SK-N-SH (cell line): Measurements from ENCODE around the gene FRMD5. TPM values are rescaled to one million over a fixed set of nuclear protein-coding genes. Genes with fewer than 3 reads are reported as not detected.

Experiments
- CTCF ChIA-PET: fragments of 300-600, 350-600 bp; formaldehyde crosslinking; extraction: SDS; loops from one replicate; lab custom pipeline; 2021; lab: Yijun Ruan, JAX
- POLR2A ChIA-PET: fragments of 350-600 bp; sonication (Branson Sonifier 250); formaldehyde crosslinking; extraction: SDS; loops from one replicate; lab custom pipeline; 2020; ENCODE audit warnings: antibody characterized with exemption, inconsistent platforms; lab: Yijun Ruan, JAX
- DNase-seq: peaks from one replicate; pipeline ENCODE4 v3.0.0; 2012
- H2AFZ ChIP-seq: fragments of 200-600 bp; sonication (generic); 2 replicates; pipeline ENCODE4 v1.8.1; 2016; ENCODE audit warnings: antibody characterized with exemption, mild to moderate bottlenecking, low read depth
- H3F3A ChIP-seq: fragments of 200-600 bp; sonication (generic); replicated peaks from 2 replicates; pipeline ENCODE3; 2016; ENCODE audit warnings: antibody characterized with exemption, mild to moderate bottlenecking; ENCODE audit not compliant: insufficient read depth
- H3K27ac ChIP-seq, 2 experiments: fragments of 200-500 bp in 1 of 2; fragments of 200-600 bp in 1 of 2; sonication (Bioruptor generic) in 1 of 2; sonication (generic), shearing (Covaris generic) in 1 of 2; 2 replicates each; pipeline versions ENCODE4 v1.5.1 to v1.6.1; 2014 to 2016; ENCODE audit warnings: low read depth in 2 of 2, inconsistent platforms in 1 of 2, low read length in 1 of 2, mild to moderate bottlenecking in 1 of 2, mixed read lengths in 1 of 2
- H3K27me3 ChIP-seq: fragments of 200-600 bp; sonication (generic), shearing (Covaris generic); 2 replicates; pipeline ENCODE4 v1.6.1; 2016; ENCODE audit warnings: mixed run types; ENCODE audit not compliant: insufficient read depth
- H3K36me3 ChIP-seq, 2 experiments: fragments of 200-500 bp in 1 of 2; fragments of 200-600 bp in 1 of 2; sonication (Bioruptor generic) in 1 of 2; sonication (generic) in 1 of 2; replicated peaks in 1 of 2; 2 replicates each; pipeline versions ENCODE3 to v1.5.1; 2014 to 2016; ENCODE audit warnings: low read length in 1 of 2, mild to moderate bottlenecking in 1 of 2; ENCODE audit not compliant: insufficient read depth in 2 of 2, control insufficient read depth in 1 of 2
- H3K4me1 ChIP-seq, 2 experiments: fragments of 200-500 bp in 1 of 2; fragments of 200-600 bp in 1 of 2; sonication (Bioruptor generic) in 1 of 2; sonication (generic), shearing (Covaris generic) in 1 of 2; 2 replicates each; pipeline versions ENCODE4 v1.5.1 to v1.6.1; 2014 to 2016; ENCODE audit warnings: low read depth in 1 of 2, low read length in 1 of 2, mixed run types in 1 of 2; ENCODE audit not compliant: insufficient read depth in 2 of 2, control insufficient read depth in 1 of 2
- H3K4me2 ChIP-seq: fragments of 200-600 bp; sonication (generic), shearing (Covaris generic); 2 replicates; pipeline ENCODE4 v1.6.1; 2017; ENCODE audit warnings: mixed run types
- H3K4me3 ChIP-seq, 2 experiments: fragments of 200-500 bp in 1 of 2; fragments of 200-600 bp in 1 of 2; sonication (Bioruptor generic) in 1 of 2; sonication (generic), shearing (Covaris generic) in 1 of 2; 2 replicates each; pipeline versions ENCODE4 v1.5.1 to v1.8.1; 2014 to 2016; ENCODE audit warnings: low read depth in 2 of 2, inconsistent platforms in 1 of 2, low read length in 1 of 2, mild to moderate bottlenecking in 1 of 2, mixed read lengths in 1 of 2, moderate library complexity in 1 of 2
- H3K79me2 ChIP-seq: fragments of 200-600 bp; sonication (generic); 2 replicates; pipeline ENCODE4 v1.8.1; 2017; ENCODE audit warnings: mild to moderate bottlenecking; ENCODE audit not compliant: insufficient read depth
- H3K9ac ChIP-seq: fragments of 200-600 bp; sonication (generic); 2 replicates; pipeline ENCODE4 v1.6.1; 2017; ENCODE audit warnings: mixed run types
- H3K9me2 ChIP-seq: fragments of 200-600 bp; sonication (generic); 2 replicates; pipeline ENCODE4 v1.6.1; 2017; ENCODE audit warnings: mixed run types
- H3K9me3 ChIP-seq: fragments of 200-600 bp; sonication (generic); 2 replicates; pipeline ENCODE4 v1.6.1; 2017; ENCODE audit warnings: mixed run types, mild to moderate bottlenecking, moderate library complexity
- H4K20me1 ChIP-seq: fragments of 200-600 bp; sonication (generic); 2 replicates; pipeline ENCODE4 v1.6.1; 2017; ENCODE audit warnings: mild to moderate bottlenecking, mixed run types; ENCODE audit not compliant: insufficient read depth
- ELF1 ChIP-seq: IDR thresholded peaks from 2 replicates; pipeline ENCODE4 v1.4.0; 2012
- EP300 ChIP-seq, 2 experiments: IDR thresholded peaks; 2 replicates each; pipeline versions ENCODE4 v1.4.0 to v1.6.1; 2012; ENCODE audit warnings: borderline replicate concordance in 1 of 2, low read depth in 1 of 2, low read length in 1 of 2
- EZH2phosphoT487 ChIP-seq: fragments of 200-600 bp; sonication (generic); IDR thresholded peaks from 2 replicates; pipeline ENCODE4 v1.6.1; 2017; ENCODE audit warnings: low read depth, mixed run types, mild to moderate bottlenecking, antibody characterized with exemption, moderate library complexity, borderline replicate concordance
- FOSL2 ChIP-seq: IDR thresholded peaks from 2 replicates; pipeline ENCODE4 v1.4.0; 2012; ENCODE audit warnings: low read depth, mild to moderate bottlenecking, moderate library complexity, borderline replicate concordance
- FOXJ3 ChIP-seq: sonication (generic); formaldehyde crosslinking; IDR thresholded peaks from 2 replicates; pipeline ENCODE4 v1.5.1; 2020; ENCODE audit warnings: mild to moderate bottlenecking, missing genetic modification reagents
- FOXM1 ChIP-seq: IDR thresholded peaks from 2 replicates; pipeline ENCODE4 v1.4.0; 2012; ENCODE audit warnings: low read depth, mild to moderate bottlenecking
- GABPA ChIP-seq: IDR thresholded peaks from 2 replicates; pipeline ENCODE4 v1.4.0; 2012; ENCODE audit warnings: low read depth, mild to moderate bottlenecking
- JUND ChIP-seq: IDR thresholded peaks from 2 replicates; pipeline ENCODE4 v1.4.0; 2012
- MAX ChIP-seq: IDR thresholded peaks from 2 replicates; pipeline ENCODE4 v1.4.0; 2012; ENCODE audit warnings: low read depth
- MEF2A ChIP-seq: IDR thresholded peaks from 2 replicates; pipeline ENCODE4 v1.4.0; 2012; ENCODE audit warnings: low read depth, borderline replicate concordance
- MXI1 ChIP-seq: IDR thresholded peaks from 2 replicates; pipeline ENCODE4 v1.6.1; 2012; ENCODE audit warnings: mild to moderate bottlenecking, low read depth, low read length, improper control_type of control experiment
- NFIC ChIP-seq: IDR thresholded peaks from 2 replicates; pipeline ENCODE4 v1.4.0; 2012; ENCODE audit warnings: borderline replicate concordance
- NRF1 ChIP-seq: IDR thresholded peaks from 2 replicates; pipeline ENCODE4 v1.6.1; 2012; ENCODE audit warnings: low read depth, mild to moderate bottlenecking, low read length
- PBX3 ChIP-seq: IDR thresholded peaks from 2 replicates; pipeline ENCODE4; 2012
- RCOR1 ChIP-seq: fragments of 150-350 bp; IDR thresholded peaks from 2 replicates; pipeline ENCODE4 v1.6.1; 2017; ENCODE audit warnings: antibody characterized with exemption, low read length
- REST ChIP-seq: IDR thresholded peaks from 2 replicates; pipeline ENCODE4 v1.6.1; 2012; ENCODE audit warnings: mild to moderate bottlenecking, low read depth, low read length, moderate library complexity
- RFX5 ChIP-seq: IDR thresholded peaks from 2 replicates; pipeline ENCODE4 v1.6.1; 2012; ENCODE audit warnings: mild to moderate bottlenecking, improper control_type of control experiment, low read length
- RXRA ChIP-seq: IDR thresholded peaks from 2 replicates; pipeline ENCODE4 v1.4.0; 2012; ENCODE audit warnings: low read depth, mild to moderate bottlenecking, borderline replicate concordance
- SIN3A ChIP-seq: IDR thresholded peaks from 2 replicates; pipeline ENCODE4 v1.6.1; 2012; ENCODE audit warnings: low read depth, mild to moderate bottlenecking, low read length, moderate library complexity, borderline replicate concordance
- SMC3 ChIP-seq: IDR thresholded peaks from 2 replicates; pipeline ENCODE4 v1.6.1; 2012; ENCODE audit warnings: low read depth, low read length, improper control_type of control experiment
- TAF1 ChIP-seq: IDR thresholded peaks from 2 replicates; pipeline ENCODE4 v1.6.1; 2012; ENCODE audit warnings: low read depth, mild to moderate bottlenecking, low read length, moderate library complexity, borderline replicate concordance
- TCF12 ChIP-seq: IDR thresholded peaks from 2 replicates; pipeline ENCODE4 v1.4.0; 2012
- TEAD4 ChIP-seq: IDR thresholded peaks from 2 replicates; pipeline ENCODE4 v1.4.0; 2012; ENCODE audit warnings: mild to moderate bottlenecking, borderline replicate concordance; ENCODE audit not compliant: insufficient read depth
- USF2 ChIP-seq: fragments of 150-350 bp; IDR thresholded peaks from 2 replicates; pipeline ENCODE4 v1.6.1; 2017; ENCODE audit warnings: antibody characterized with exemption, low read length, low read depth, borderline replicate concordance
- YY1 ChIP-seq: IDR thresholded peaks from 2 replicates; pipeline ENCODE4 v1.4.0; 2012; ENCODE audit warnings: low read depth, mild to moderate bottlenecking
- WGBS: methylation state at CpG from one replicate; pipeline ENCODE4 v1.1.6; 2017; ENCODE audit warnings: low lambda C conversion rate; 5-methylcytosine and 5-hydroxymethylcytosine counted together
- polyA plus RNA-seq, 3 experiments: library from polyadenylated mRNA; depleted of rRNA; stranded (reverse); fragments of >200 nt; gene quantifications; 2 replicates each; pipeline ENCODE4 v1.2.3, GENCODE V29; 2012
- TF ChIP-seq, protein P1 (sequence below): IDR thresholded peaks from 2 replicates; pipeline ENCODE4 v1.4.0; 2012; ENCODE audit warnings: low read depth, borderline replicate concordance

FRMD5 gene
- polyA plus RNA-seq, 1 of the 3 experiments (the other 2 are of a cell fraction): 24.8 TPM

- H3K36me3 ChIP-seq: peaks cover 20% of the 10 kb centered on the region in 2 experiments
- no peak overlapping the region for H2AFZ ChIP-seq
- TF ChIP-seq USF2: no peak
- no peak for TF ChIP-seq EZH2phosphoT487
- no peak for TF ChIP-seq REST
- no peak for TF ChIP-seq RFX5
- TF ChIP-seq GABPA: no peak
- TF ChIP-seq FOXM1: no peak
- TF ChIP-seq FOSL2: peak; percentile 78; the same call in 1 of the 2 replicates
- no peak for TF ChIP-seq SIN3A
- TF ChIP-seq MXI1: no peak
- peak; percentile 74; the same call in 1 of the 2 replicates for TF ChIP-seq MEF2A
- TF ChIP-seq NRF1: no peak
- TF ChIP-seq YY1: no peak
- 0 out of 2 replicates have a peak, but pooled peaks have one; percentile 47 for TF ChIP-seq TEAD4
- peak; percentile 72 for TF ChIP-seq JUND
- TF ChIP-seq SMC3: no peak
- TF ChIP-seq RCOR1: no peak
- peak; percentile 41; the same call in 1 of the 2 replicates for TF ChIP-seq PBX3
- TF ChIP-seq EP300 (IDR thresholded peaks at IDR 0.05; ENCODE audit: borderline replicate concordance in 1 of 2, low read depth in 1 of 2, low read length in 1 of 2): peak in 1 of 2 experiments; percentile 72; a peak in 2 of 4 replicates
- no peak; the same call in 1 of the 2 replicates for TF ChIP-seq RXRA
- TF ChIP-seq MAX: peak; percentile 82
- peak; percentile 70 for TF ChIP-seq TCF12
- peak; percentile 88 for TF ChIP-seq NFIC
- no peak for TF ChIP-seq TAF1
- no peak for TF ChIP-seq ELF1
- TF ChIP-seq, protein P1, sequence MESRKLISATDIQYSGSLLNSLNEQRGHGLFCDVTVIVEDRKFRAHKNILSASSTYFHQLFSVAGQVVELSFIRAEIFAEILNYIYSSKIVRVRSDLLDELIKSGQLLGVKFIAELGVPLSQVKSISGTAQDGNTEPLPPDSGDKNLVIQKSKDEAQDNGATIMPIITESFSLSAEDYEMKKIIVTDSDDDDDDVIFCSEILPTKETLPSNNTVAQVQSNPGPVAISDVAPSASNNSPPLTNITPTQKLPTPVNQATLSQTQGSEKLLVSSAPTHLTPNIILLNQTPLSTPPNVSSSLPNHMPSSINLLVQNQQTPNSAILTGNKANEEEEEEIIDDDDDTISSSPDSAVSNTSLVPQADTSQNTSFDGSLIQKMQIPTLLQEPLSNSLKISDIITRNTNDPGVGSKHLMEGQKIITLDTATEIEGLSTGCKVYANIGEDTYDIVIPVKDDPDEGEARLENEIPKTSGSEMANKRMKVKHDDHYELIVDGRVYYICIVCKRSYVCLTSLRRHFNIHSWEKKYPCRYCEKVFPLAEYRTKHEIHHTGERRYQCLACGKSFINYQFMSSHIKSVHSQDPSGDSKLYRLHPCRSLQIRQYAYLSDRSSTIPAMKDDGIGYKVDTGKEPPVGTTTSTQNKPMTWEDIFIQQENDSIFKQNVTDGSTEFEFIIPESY: no peak
- TF ChIP-seq FOXJ3 (CRISPR knock-in tag): no peak
- TF ChIP-seq, all 33 proteins: peak for 9
- POLR2A ChIA-PET: no interaction called here
- Histone ChIP-seq H4K20me1 (no peaks in the 10 kb centered on the region), H3K27me3 (no peaks in the 10 kb centered on the region), H3K4me3 (no peak overlapping the region), H3K9me3 (no peaks in the 10 kb centered on the region), H3F3A (peaks cover 41% of the 10 kb centered on the region), H3K9ac (peak overlapping the region; percentile 33; the same call in 1 of the 2 replicates), H3K79me2 (no peaks in the 10 kb centered on the region), H3K4me1 (peaks cover 5 to 40% of the 10 kb centered on the region in 2 experiments; a peak in 3 of 4 replicates), H3K27ac (peak overlapping the region in 1 of 2 experiments; percentile 99; a peak in 2 of 4 replicates), H3K4me2 (peak overlapping the region; percentile 74), H3K9me2 (no peaks in the 10 kb centered on the region)
- WGBS: 55% methylated on average over 4 of the region's 4 CpGs
- no peak for DNase-seq
- CTCF ChIA-PET: interaction anchor here (0.8 to 1.3 kb wide), 2 partner anchors 8 to 309 kb away, joined by 3 to 5 read pairs; no protein-coding TSS in a partner anchor
Observed at GRCh38 chr15:43911235-43911781, 283.8 kb downstream of the FRMD5 start.
